ENCODE data around the gene TGM4.
A peak's percentile ranks its signal among the peaks of the same experiment; 100 is the strongest.
"Not testable (repeated sequence)": the region's sequence is repeated elsewhere in the genome, so short reads cannot be mapped to it uniquely, and the experiment has no call there.

Gene TGM4

GRCh38 chr3:44913868-44914468 is 39.6 kb downstream of the TGM4 start:
- no peak for FAIRE-seq

DNA sequence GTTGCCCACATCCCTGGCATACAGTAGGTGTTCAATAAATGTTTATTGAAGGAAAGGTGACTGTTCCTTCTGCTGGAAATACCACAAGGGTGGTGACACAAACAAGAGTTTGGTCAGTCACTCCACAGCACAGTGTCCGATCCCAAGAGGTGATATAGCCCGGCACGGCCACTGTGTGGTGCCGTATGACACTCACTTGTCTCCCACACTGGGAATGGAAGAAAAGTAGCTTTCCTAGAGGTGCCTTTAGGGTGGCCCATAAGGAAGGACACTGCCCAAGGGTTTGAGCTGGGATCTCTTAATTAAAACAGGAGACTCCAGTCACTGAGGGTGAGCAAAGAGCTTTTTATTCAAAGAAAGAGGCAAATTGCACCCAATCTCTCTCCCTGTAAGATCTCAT is 40.5 kb downstream of the TGM4 start:
- no peak for FAIRE-seq
- no peak for DNase-seq (ENCODE audit: low spot score)

More at GRCh38 chr3:44913868-44914468, 39.6 kb downstream of the TGM4 start:
- DNase-seq (ENCODE audit: low spot score) = peak; percentile 49

GRCh38 chr3:44915702-44916438 is 41.5 kb downstream of the TGM4 start:
- FAIRE-seq = no peak
- no peak for DNase-seq (ENCODE audit: low spot score)

- FAIRE-seq (no peak), DNase-seq (ENCODE audit: low spot score) (no peak)
Measured at GRCh38 chr3:44918087-44918486, 43.7 kb downstream of the TGM4 start.

- DNase-seq (ENCODE audit: low spot score) (no peak), FAIRE-seq (no peak)
Measured at GRCh38 chr3:44918581-44918980, 44.2 kb downstream of the TGM4 start.

GRCh38 chr3:44920081-44920480 is 45.7 kb downstream of the TGM4 start:
- FAIRE-seq (no peak), DNase-seq (ENCODE audit: low spot score) (no peak)

- DNase-seq (ENCODE audit: low spot score) (no peak), FAIRE-seq (no peak)
Measured at GRCh38 chr3:44923632-44924456, 49.4 kb downstream of the TGM4 start.

DNA sequence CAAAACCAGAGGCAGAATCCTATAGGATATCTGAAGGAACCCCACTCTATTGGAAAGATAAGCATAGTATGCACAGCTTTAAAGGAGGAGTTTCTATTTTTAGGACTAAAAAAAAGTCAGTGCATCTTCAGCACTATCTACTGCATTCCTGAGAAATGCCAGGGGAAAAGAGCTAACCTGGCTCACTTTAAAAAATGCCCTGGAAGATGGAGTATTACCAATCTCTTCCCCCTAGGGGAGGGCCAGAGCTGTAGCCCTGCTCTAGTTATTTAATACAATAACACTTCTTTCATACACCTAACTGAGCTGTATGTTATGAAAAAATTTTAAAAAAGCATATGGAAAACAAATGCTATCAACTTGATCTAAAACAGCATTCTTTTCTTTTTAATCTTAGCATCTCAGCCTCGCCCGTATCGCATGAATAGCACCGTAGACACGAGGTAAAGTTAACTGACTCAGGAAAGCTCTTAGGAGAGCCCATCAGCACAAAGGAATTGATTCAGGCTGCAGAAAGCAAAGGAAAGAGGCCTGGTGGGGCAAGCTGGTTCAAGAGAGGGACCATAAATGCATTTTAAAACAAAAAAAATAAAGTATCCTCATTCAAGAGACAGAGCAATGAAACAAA is 50.2 kb downstream of the TGM4 start:
- DNase-seq (ENCODE audit: low spot score) (no peak), FAIRE-seq (no peak)

- FAIRE-seq (no peak), DNase-seq (ENCODE audit: low spot score) (no peak)
Measured at GRCh38 chr3:44926172-44926571, 51.8 kb downstream of the TGM4 start.

GRCh38 chr3:44926921-44927320 is 52.5 kb downstream of the TGM4 start:
- DNase-seq (ENCODE audit: low spot score) (no peak), FAIRE-seq (no peak)

- FAIRE-seq = no peak
- no peak for DNase-seq (ENCODE audit: low spot score)
Measured at GRCh38 chr3:44927371-44927770, 53.0 kb downstream of the TGM4 start.

- no peak for DNase-seq (ENCODE audit: low spot score)
- no peak for FAIRE-seq
Measured at GRCh38 chr3:44929782-44930181, 55.4 kb downstream of the TGM4 start.

DNA sequence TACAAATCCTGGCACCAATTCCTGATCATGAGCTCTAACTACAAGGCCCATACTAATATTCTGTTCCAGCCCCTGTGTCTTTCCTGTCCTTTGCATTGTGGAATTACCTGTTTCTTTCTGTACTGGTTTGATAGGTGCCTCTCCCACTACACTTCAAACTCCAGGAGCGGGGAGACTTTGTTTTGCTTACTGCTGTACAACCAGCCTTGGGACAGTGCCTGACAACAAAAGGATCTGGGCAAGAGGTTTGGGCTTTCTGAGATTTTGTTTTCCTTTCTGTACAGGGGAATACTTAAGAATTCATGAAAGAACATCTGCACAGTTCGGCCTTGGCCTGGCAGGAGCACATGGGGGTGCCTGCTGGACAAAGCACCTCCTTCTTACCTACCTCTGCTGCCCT is 56.5 kb downstream of the TGM4 start:
- FAIRE-seq = no peak

DNA sequence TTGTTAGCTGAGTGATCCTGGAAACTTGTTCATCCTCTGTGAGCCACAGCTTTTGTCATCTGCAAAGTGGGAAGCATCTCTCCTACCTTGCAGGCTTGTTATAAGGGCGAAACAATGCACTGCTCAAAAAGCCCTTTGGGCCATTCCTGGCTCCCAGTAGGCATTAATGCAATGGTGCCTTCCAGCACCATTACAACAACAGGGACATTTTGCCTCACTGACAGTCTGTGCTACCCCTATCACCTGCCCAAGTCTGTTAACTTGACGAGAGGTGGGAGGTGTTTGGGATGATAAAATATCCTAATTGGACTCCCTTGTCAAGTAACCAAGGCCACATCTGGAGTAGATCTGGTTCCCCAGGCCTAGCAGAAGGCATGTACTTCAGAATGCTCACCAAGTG is 57.4 kb downstream of the TGM4 start:
- FAIRE-seq = no peak
- no peak for DNase-seq (ENCODE audit: low spot score)

More for the DNA sequence above, 56.5 kb downstream of the TGM4 start:
- no peak for DNase-seq (ENCODE audit: low spot score)

DNA sequence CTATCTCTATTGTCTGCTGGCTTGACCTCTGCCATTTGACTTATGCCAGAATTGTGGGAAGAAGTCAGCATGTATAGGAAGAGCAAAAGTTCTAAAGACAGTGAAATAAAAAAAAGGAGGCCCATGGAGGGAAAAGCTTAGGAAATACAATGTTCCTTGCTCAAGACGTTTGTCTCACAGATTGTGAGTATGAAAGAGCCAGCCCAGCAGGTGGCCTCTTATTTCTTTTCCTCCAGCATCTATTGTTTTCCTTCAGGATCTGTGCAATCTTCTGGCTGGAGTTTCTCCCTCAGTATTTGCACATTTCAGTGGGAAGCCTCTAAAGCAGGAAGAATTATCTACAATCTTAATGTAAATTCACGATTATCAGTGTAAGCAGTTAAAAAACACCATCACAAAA is 57.9 kb downstream of the TGM4 start:
- no peak for FAIRE-seq
- DNase-seq (ENCODE audit: low spot score) = no peak

GRCh38 chr3:44932986-44933944 is 58.9 kb downstream of the TGM4 start:
- FAIRE-seq = no peak
- no peak for DNase-seq (ENCODE audit: low spot score)

GRCh38 chr3:44939581-44940036 is 65.2 kb downstream of the TGM4 start:
- FAIRE-seq = no peak
- no peak for DNase-seq (ENCODE audit: low spot score)

GRCh38 chr3:44942202-44942921 is 68.0 kb downstream of the TGM4 start:
- FAIRE-seq (no peak), DNase-seq (ENCODE audit: low spot score) (peak; percentile 51)

GRCh38 chr3:44948239-44948638 is 73.8 kb downstream of the TGM4 start:
- DNase-seq (ENCODE audit: low spot score) (no peak), FAIRE-seq (no peak)

GRCh38 chr3:44949770-44950169 is 75.4 kb downstream of the TGM4 start:
- not testable (repeated sequence) for FAIRE-seq; DNase-seq (ENCODE audit: low spot score)

Data from RCC 7860 (cell line).